ENCODE data around the gene RXRG.

DNA sequence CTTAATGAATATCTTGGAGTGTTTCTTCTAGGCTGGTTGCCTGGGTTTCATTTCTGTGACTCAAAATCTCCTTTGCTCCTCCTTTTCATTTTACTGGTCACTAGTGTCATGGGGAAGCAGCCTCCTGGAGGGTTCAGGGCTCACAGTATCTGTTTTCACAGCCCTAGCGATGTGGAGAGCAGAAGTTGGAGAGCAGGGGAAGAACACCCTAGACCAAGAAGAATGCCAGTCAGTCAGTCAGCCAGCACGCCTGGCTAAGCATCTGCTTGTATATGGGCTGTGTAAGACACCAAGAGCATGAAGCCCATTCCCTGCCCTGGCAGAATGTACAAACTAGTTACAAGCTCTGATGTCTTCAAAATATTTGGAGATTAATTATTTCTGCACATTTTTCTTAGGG lies 7.9 kb downstream of the RXRG start:
- TF ChIP-seq, protein P1, sequence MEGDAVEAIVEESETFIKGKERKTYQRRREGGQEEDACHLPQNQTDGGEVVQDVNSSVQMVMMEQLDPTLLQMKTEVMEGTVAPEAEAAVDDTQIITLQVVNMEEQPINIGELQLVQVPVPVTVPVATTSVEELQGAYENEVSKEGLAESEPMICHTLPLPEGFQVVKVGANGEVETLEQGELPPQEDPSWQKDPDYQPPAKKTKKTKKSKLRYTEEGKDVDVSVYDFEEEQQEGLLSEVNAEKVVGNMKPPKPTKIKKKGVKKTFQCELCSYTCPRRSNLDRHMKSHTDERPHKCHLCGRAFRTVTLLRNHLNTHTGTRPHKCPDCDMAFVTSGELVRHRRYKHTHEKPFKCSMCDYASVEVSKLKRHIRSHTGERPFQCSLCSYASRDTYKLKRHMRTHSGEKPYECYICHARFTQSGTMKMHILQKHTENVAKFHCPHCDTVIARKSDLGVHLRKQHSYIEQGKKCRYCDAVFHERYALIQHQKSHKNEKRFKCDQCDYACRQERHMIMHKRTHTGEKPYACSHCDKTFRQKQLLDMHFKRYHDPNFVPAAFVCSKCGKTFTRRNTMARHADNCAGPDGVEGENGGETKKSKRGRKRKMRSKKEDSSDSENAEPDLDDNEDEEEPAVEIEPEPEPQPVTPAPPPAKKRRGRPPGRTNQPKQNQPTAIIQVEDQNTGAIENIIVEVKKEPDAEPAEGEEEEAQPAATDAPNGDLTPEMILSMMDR (optimal IDR thresholded peaks at IDR 0.05 in 1 of 3, IDR thresholded peaks at IDR 0.05 in 1 of 3, conservative IDR thresholded peaks at IDR 0.05 in 1 of 3; ENCODE audit: extremely low read depth in 1 of 3, insufficient read depth in 2 of 3, low read length in 3 of 3) = no peak
- TF ChIP-seq EZH2 (IDR thresholded peaks at IDR 0.05; ENCODE audit: low read length) = no peak
